Adrenal gland (tissue), 12 donors: ENCODE data around the gene ATG4B. TPM values are rescaled to one million over a fixed set of nuclear protein-coding genes. Genes with fewer than 3 reads are reported as not detected.

Experiments
- DNase-seq, 7 donors: peaks; one replicate each; pipeline ENCODE4 v3.0.0-alpha.2; 2019 to 2020
- H3K27ac ChIP-seq, 5 donors: fragments of 200-600 bp; sonication (generic) in 4 of 5; 1 replicate in 3 of 5; 2 replicates in 2 of 5; pipeline versions ENCODE4 v1.5.1 to v1.8.0; 2016 to 2020; ENCODE audit warnings: mild to moderate bottlenecking in 1 of 5
- H3K27me3 ChIP-seq: fragments of 200-600 bp; 2 replicates; pipeline ENCODE4 v1.8.0; 2021
- H3K36me3 ChIP-seq, 2 donors: fragments of 200-600 bp; replicated peaks in 1 of 2; 1 replicate in 1 of 2; 2 replicates in 1 of 2; pipeline versions ENCODE4 v1.5.1 to v1.8.0; 2018 to 2022
- H3K4me1 ChIP-seq, 2 donors: fragments of 200-600 bp; replicated peaks in 1 of 2; 1 replicate in 1 of 2; 2 replicates in 1 of 2; pipeline versions ENCODE4 v1.5.1 to v1.8.0; 2018 to 2021
- H3K4me3 ChIP-seq, 4 donors: fragments of 200-600 bp; sonication (generic) in 3 of 4; one replicate each; pipeline ENCODE4 v1.5.1; 2016 to 2018
- H3K9me3 ChIP-seq, 3 donors: fragments of 200-600 bp; sonication (generic) in 1 of 3; replicated peaks in 1 of 3; 1 replicate in 2 of 3; 2 replicates in 1 of 3; pipeline versions ENCODE4 v1.5.1 to v1.8.0; 2016 to 2021
- CTCF ChIP-seq, 6 experiments: fragments of 450-650 bp in 4 of 6; fragments of 200-600 bp in 2 of 6; sonication (generic) in 1 of 6; IDR thresholded peaks; 1 replicate in 5 of 6; 2 replicates in 1 of 6; pipeline versions ENCODE4 v1.5.1 to v1.8.0; 2016 to 2021; ENCODE audit warnings: antibody characterized with exemption in 6 of 6, mild to moderate bottlenecking in 2 of 6, moderate library complexity in 1 of 6
- POLR2A ChIP-seq, 2 donors: fragments of 450-650 bp; IDR thresholded peaks; one replicate each; pipeline ENCODE4 v1.6.1; 2017; ENCODE audit warnings: antibody characterized with exemption in 2 of 2, mild to moderate bottlenecking in 2 of 2, moderate library complexity in 1 of 2
- WGBS, 4 donors: extraction: QIAGEN DNeasy Blood & Tissue Kit in 2 of 4; methylation state at CpG; one replicate each; pipeline versions ENCODE4 v1.1.5 to v1.1.7; 2013 to 2017; 5-methylcytosine and 5-hydroxymethylcytosine counted together
- intact Hi-C, 2 donors: fragments of 100-400 bp; cut with DNase I; formaldehyde crosslinking; loops; one replicate each; pipeline versions ENCODE4 v1.14.1 to v1.15.0; 2022 to 2023
- polyA plus RNA-seq, 3 donors: library from polyadenylated mRNA; stranded (reverse); fragments of 200-250 nt in 2 of 3; fragments of 350-450 nt in 1 of 3; fragmentation: Illumina TruSeq in 1 of 3; extraction: RNeasy Lipid Tissue Mini Kit (QIAGEN cat#74804) in 1 of 3; gene quantifications; one replicate each; pipeline ENCODE4 v1.2.3, GENCODE V29; 2013 to 2014
- total RNA-seq, 9 donors: library from RNA; depleted of rRNA in 4 of 9; stranded (reverse); fragments of >200 nt in 4 of 9; fragments of 120-200 nt in 1 of 9; fragmentation: NEBNext Ultra II Directional in 1 of 9; extraction: Animal tissue kit (Norgen Biotek cat#: 25700) in 1 of 9; gene quantifications; one replicate each; pipeline versions ENCODE4 v1.1.0 to v1.2.4, GENCODE V29; 2013 to 2023
- donor health status: healthy with polysubstance abuse.
- donor health status: Bipolar disorder and iron deficiency.
- donor health status: DM: yes; HTN: yes; CAD: no.
- donor health status: DM: no; HTN: no; CAD: no.
- donor health status: DM: no; HTN: no; CAD: no.
- donor health status: DM: yes; HTN: yes; CAD: no.

The ATG4B gene
- total and polyA plus RNA-seq, 12 donors = 37.3 to 167 (median 60.2) TPM

GRCh38 chr2:241680827-241681599, 43.5 kb downstream of the ATG4B start:
- peak in 6 of 7 donors; percentile 67 to 88 (median 77) for DNase-seq
- WGBS, 4 donors = 59 to 64% (median 62%) methylated on average over 11 to 14 of the region's 14 CpGs
- H3K27ac ChIP-seq = peak overlapping the region in 4 of 5 donors; percentile 18 to 78 (median 44)
- H3K4me1 ChIP-seq = peaks cover 0 to 16% of the 10 kb centered on the region in 2 donors
- H3K9me3 ChIP-seq = no peaks in the 10 kb centered on the region
- H3K4me3 ChIP-seq = no peak overlapping the region
- peaks cover 0 to 22% of the 10 kb centered on the region in 2 donors for H3K36me3 ChIP-seq
- intact Hi-C loops = no loop called here
- no peaks in the 10 kb centered on the region for H3K27me3 ChIP-seq
- TF ChIP-seq CTCF (IDR thresholded peaks at IDR 0.05) = no peak
- TF ChIP-seq POLR2A (IDR thresholded peaks at IDR 0.05) = no peak

DNA sequence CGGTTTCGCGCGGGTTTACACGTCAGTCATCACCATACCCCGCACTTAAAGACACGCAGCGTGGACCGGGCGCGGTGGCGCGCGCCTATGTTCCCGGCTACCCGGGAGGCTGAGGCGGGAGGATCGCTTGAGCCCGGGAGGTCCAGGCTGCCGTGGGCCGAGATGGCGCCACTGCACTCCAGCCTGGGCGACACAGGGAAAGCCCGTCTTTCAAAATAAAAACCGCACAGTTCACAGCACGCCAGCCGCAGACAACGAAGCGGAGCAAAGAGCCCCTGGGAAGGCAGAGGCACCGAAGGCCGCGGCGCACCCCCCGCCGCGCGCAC, 48.8 kb downstream of the ATG4B start:
- WGBS, 4 donors = 0% methylated on average over 15 to 37 of the region's 37 CpGs
- intact Hi-C loops = no loop called here
- Histone ChIP-seq H3K4me3 (peak overlapping the region; percentile 39 to 96 (median 70)), H3K27ac (peak overlapping the region in 4 of 5 donors; percentile 7 to 97 (median 72)), H3K9me3 (no peaks in the 10 kb centered on the region), H3K27me3 (no peaks in the 10 kb centered on the region), H3K36me3 (peaks cover 0 to 12% of the 10 kb centered on the region in 2 donors), H3K4me1 (peaks cover 6 to 24% of the 10 kb centered on the region in 2 donors)
- no peak for DNase-seq
- no peak for TF ChIP-seq CTCF (IDR thresholded peaks at IDR 0.05)
- no peak for TF ChIP-seq POLR2A (IDR thresholded peaks at IDR 0.05)

DNA sequence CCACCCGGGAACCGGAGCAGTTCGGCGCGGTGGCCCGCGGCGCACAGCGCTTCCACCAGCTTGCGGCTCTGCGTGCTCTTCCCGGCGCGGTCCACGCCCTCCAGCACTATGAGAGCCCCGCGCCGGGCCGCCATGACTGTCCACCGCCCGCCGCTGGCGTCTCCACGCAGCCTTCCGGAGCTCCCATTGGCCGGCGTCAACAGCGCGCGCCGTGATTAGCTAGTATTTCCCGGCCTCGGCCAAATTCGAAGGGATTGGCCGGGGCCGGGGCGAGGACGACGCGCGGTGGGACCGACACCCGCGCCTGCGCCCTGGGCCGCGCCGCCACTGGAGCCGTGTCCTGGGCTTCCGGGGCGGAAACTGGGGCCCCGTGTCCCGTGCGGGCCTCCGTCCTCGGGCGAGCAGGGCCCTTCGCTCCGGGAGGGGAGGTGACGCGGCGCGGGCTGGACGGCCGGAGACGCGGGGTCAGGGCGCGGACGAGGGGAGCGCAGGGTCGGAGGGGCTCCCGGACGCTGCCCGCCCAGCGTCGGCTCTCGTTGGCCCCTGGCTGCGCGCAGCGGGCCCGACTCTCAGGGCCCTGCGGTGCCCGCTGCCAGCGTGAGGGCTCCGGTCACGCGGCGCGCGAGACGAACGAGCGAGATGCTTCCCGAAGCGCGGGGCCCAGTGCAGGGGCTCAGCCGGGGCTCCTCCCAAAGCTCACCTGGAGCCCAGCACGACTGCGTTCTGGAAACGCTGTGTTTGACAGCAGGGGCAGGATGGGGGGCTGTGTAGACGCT, 49.3 kb downstream of the ATG4B start, which contains the start of gene DTYMK:
Gene DTYMK, minus strand, starts transcription at position 166 of the 776 bp plus-strand sequence. Its CDS starts 32 bp downstream, at position 134.
- TF ChIP-seq CTCF (IDR thresholded peaks at IDR 0.05) = peak in 2 of 6 experiments; percentile 4
- peak; percentile 86 for TF ChIP-seq POLR2A (IDR thresholded peaks at IDR 0.05)
- no peaks in the 10 kb centered on the region for H3K27me3 ChIP-seq
- peak within 1 kb of the TSS; percentile 44 to 96 (median 70) for H3K4me3 ChIP-seq
- peaks cover 6 to 23% of the 10 kb centered on the region in 2 donors for H3K4me1 ChIP-seq
- no peaks in the 10 kb centered on the region for H3K9me3 ChIP-seq
- WGBS, 4 donors = 0 to 4% (median 0%) methylated on average over 4 to 102 of the region's 102 CpGs
- H3K36me3 ChIP-seq = peaks cover 0 to 17% of the 10 kb centered on the region in 2 donors
- peak within 1 kb of the TSS; percentile 77 to 97 (median 93) for H3K27ac ChIP-seq
- intact Hi-C loops = no loop called here
- peak; percentile 96 to 97 (median 96) for DNase-seq

- TF ChIP-seq CTCF (IDR thresholded peaks at IDR 0.05) (no peak), POLR2A (IDR thresholded peaks at IDR 0.05) (no peak)
- Histone ChIP-seq H3K36me3 (peaks cover 0 to 17% of the 10 kb centered on the region in 2 donors), H3K9me3 (no peaks in the 10 kb centered on the region), H3K27ac (no peak overlapping the region), H3K27me3 (no peaks in the 10 kb centered on the region), H3K4me1 (peaks cover 6 to 23% of the 10 kb centered on the region in 2 donors), H3K4me3 (no peak overlapping the region)
- 83 to 94% (median 88%) methylated on average over 9 to 10 of the region's 10 CpGs for WGBS, 4 donors
- no peak for DNase-seq
- intact Hi-C loops = no loop called here
Measured at GRCh38 chr2:241689306-241689705, 51.8 kb downstream of the ATG4B start.
